ENCODE results near the gene PORCN.

The PORCN gene

DNA sequence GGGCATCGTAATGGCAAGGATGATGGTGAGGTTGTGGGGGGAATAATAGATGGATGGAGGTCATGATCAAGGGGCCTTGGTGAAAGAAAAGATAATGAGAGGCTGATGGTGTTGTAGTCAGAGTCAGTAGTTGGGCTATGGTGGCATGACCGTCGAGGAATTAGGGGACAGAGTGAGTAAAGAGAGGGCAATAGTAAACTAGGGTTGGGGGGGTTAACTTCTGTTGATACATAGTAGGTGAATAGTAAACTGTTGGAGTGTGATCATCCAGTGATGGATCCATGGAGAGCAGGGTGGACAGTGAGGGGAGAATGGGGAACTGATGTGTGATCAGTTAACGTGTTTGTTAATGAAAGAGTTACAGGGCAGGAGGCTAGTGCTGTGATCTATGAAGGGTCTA is 31.9 kb upstream of the PORCN start:
- no peak for DNase-seq (ENCODE audit: low read depth in 2 of 2)

DNA sequence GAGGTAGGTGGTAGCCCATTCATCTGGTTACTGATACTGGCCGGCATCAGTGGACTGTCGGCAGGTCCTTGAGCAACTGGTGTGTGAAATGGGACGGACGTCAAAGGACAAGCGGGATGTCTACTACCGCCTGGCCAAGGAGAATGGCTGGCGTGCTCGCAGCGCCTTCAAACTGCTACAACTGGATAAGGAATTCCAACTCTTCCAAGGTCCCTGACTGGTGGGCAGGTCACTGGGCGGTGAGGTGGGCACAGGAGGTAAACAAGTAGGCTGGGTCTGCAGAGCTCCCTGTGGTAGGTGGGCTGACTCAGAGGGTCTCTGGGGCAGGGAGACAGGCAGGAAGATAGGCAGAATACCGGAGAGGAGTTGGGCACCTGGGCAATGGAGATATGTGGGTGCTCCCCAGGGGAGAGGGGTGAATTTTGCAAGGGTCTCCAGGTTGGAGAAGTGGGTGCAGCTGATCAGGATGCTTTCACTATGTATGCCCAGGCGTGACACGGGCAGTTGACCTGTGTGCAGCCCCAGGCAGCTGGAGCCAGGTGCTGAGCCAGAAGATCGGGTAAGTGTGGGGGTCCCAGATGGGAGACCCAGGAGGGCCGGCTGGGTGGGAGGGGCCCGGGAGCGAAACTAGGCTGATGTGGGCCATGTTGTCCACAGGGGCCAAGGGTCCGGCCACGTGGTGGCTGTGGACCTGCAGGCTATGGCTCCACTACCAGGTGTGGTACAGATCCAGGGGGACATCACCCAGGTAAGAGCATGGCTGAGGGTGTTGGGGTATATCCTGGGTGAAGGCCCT is 30.6 kb upstream of the PORCN start:
- DNase-seq (ENCODE audit: low read depth in 2 of 2): no peak

DNA sequence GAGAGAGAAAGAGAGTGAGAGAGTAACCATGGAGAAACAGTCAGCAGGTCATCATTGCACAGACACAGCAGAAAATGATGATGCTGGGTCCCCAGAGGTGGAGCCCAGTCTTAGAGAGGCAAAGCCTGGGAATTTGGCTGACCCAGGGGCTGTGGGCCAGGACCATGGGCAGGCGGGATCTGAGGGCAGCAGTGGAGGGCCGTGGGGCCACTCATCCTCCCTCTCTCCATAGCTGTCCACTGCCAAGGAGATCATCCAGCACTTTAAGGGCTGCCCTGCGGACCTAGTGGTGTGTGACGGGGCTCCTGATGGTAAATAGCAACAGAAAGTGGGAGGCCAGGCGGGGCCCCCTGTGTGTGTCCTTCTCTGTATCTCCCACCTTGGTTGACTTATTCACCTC is 30.0 kb upstream of the PORCN start:
- DNase-seq (ENCODE audit: low read depth in 2 of 2): no peak

DNA sequence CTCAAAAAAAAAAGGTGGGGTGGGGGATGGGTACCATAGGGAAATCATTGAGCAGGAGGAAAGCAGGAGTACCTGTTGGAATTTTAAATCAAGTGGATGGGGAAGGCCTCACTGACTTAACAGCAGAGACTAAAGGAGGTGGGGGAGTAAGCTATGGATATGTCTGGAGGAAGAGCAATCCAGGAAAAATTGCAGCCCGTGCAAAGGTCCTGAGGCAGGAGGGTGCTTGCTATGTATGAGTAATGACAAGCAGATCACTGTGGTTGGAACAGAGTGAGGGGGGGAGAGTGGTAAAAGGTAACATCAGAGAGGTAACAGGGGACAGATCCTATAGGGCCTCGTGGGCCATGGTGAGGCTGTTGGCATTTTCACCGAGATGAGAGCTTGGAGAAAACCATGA is 28.6 kb upstream of the PORCN start:
- DNase-seq (ENCODE audit: low read depth in 2 of 2): no peak

DNA sequence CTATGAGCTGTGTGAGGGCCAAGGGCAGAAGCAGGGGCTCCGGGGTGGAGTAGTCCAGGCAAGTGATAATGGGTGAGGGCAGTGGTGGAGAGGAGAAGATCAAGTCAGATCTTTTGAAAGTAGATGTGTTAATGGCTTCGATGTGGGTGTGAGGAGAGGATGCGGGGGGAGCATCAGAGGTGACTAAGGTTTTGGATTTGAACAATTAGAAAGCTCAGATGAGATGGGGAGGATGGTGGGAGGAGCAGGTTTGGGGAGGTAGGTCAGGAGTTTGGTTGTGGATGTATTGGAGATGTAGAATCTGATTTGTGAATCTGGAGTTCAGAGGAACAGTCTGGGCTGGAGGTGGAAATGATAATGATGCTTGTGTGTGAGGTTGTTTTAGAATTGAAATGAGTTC is 28.2 kb upstream of the PORCN start:
- DNase-seq (ENCODE audit: low read depth in 2 of 2): no peak

- DNase-seq (ENCODE audit: low read depth in 2 of 2): no peak
Observed at GRCh38 chrX:48482526-48482925, 26.3 kb upstream of the PORCN start.

DNA sequence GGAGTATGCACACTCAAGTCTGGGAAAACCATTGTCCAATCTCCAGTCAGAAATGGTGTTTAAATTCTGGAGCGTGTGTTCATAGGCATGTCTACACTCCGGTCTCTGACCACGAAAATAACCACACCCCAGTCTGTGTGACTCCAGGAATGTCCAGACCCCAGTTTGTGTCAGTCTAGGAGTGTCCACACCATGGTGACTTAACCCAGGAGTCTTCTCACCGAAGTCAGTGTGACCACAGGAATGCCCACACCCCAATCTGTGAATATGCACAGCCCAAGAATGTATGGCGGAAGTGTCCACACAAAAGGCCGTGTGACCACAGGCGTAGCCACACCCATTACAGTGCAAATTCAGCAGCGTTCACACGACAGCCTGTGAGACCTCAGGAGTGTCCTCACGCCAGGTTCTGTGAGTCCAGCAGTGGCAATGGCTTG is 21.4 kb upstream of the PORCN start:
- no peak for DNase-seq (ENCODE audit: low read depth in 2 of 2)

- DNase-seq (ENCODE audit: low read depth in 2 of 2): no peak
Observed at GRCh38 chrX:48488034-48488433, 20.8 kb upstream of the PORCN start.

GRCh38 chrX:48489296-48489695 is 19.5 kb upstream of the PORCN start:
- DNase-seq (ENCODE audit: low read depth in 2 of 2): no peak

- no peak for DNase-seq (ENCODE audit: low read depth in 2 of 2)
Observed at GRCh38 chrX:48489892-48490291, 18.9 kb upstream of the PORCN start.

- no peak for DNase-seq (ENCODE audit: low read depth in 2 of 2)
Observed at GRCh38 chrX:48490661-48491060, 18.1 kb upstream of the PORCN start.

DNA sequence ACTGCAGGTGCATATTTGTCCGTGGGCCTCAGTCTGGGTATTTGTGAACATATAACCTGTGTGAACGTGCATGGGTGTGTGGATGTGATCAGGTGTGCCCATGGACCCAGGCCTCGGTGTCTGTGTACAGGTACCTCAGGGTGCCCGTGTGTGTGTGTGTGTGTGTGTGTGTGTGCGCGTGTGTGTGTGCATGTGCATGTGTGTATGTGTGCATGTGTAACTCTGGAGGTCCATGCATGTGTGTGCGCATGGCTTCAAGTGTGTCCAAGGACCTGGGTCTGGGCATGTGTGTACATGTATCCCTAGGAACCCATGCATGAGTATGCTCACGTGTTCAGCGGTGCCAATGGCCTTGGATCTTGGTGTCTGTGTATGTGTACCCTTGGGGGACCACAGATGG is 17.0 kb upstream of the PORCN start:
- DNase-seq (ENCODE audit: low read depth in 2 of 2): no peak

- no peak for DNase-seq (ENCODE audit: low read depth in 2 of 2)
Observed at GRCh38 chrX:48492293-48492910, 16.4 kb upstream of the PORCN start.

- DNase-seq (ENCODE audit: low read depth in 2 of 2): no peak
Observed at GRCh38 chrX:48493890-48494364, 14.9 kb upstream of the PORCN start.

DNA sequence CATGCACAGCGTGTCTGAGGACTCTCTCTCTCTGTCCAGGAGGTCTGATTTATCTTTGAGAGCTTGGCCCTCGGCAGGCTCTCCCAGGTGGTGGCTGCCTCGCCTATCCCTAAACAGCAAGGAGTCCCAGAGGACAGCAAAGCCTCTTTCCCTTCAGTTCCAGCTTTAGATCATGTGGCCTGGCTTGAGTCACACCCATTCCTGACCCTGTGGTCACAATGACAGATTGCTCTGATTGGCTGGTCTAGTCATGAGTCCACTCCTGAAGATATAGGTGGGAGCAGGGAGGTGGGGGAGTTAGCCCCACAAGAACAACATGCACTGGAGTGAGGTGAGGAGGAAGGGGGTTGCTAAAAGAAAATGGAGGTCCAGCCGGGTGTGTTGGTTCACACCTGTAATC is 12.1 kb upstream of the PORCN start:
- no peak for DNase-seq (ENCODE audit: low read depth in 2 of 2)

- no peak for DNase-seq (ENCODE audit: low read depth in 2 of 2)
Observed at GRCh38 chrX:48497871-48498270, 10.9 kb upstream of the PORCN start.

DNA sequence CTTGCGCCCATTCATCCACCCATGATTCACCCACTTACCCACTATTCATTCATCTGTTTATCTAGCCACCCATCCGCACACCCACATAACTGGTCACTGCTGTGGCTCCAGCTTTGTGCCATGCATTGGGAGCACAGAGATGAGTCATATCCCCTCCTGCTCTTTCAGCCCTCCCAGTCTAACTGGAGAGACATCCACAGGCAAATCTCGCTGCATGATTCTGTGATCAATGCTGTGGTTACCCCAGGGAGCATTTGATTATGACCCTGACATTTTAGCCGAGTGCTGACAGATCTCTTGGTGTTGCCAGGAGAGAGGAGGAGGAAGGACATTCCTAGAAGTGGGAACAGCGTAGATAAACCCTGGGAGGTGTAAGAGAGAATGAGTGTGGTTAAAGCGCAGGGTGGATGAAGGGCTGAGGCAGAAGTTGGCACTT is 10.4 kb upstream of the PORCN start:
- no peak for DNase-seq (ENCODE audit: low read depth in 2 of 2)

DNA sequence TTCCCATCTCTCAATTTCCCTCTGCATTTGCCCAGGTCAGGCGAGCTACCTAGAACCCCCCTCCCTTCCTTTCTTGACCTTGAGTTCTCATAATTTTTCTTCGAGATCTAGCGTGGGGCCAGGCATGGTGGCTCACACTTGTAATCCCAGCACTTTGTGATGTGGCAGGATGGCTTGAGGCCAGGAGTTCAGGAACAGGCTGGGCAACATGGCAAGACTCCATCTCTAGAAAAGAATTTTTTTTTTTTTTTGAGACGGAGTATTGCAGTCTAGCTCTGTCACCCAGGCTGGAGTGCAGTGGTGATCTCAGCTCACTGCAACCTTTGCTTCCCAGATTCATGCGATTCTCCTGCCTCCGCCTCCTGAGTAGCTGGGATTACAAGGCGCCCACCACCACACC is 4.5 kb upstream of the PORCN start:
- no peak for DNase-seq (ENCODE audit: low read depth in 2 of 2)

- no peak for DNase-seq (ENCODE audit: low read depth in 2 of 2)
Observed at GRCh38 chrX:48505481-48505880, 3.3 kb upstream of the PORCN start.

DNA sequence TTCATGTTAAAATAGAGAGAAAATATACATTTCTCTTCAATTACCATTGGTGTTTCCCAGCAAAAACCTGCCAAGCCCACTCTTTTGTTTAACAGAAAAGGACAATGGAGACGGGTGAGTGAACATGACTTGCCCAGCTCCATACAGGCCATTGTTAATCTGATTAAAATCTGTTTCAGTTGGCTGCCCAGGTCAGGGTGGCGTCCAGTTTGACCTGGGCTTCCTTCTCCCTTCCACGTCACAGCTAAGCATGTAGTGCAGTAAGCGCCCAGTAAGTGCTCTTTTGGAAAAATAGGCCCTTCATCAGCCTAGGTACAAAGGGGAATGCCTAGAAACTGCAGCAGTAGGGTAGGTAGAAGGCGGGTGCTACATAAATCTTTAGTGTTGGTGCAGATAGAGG is 1.5 kb upstream of the PORCN start:
- DNase-seq (ENCODE audit: low read depth in 2 of 2): no peak

GRCh38 chrX:48509245-48509590 is 426 bp downstream of the PORCN start:
- DNase-seq (ENCODE audit: low read depth in 2 of 2): no peak

DNA sequence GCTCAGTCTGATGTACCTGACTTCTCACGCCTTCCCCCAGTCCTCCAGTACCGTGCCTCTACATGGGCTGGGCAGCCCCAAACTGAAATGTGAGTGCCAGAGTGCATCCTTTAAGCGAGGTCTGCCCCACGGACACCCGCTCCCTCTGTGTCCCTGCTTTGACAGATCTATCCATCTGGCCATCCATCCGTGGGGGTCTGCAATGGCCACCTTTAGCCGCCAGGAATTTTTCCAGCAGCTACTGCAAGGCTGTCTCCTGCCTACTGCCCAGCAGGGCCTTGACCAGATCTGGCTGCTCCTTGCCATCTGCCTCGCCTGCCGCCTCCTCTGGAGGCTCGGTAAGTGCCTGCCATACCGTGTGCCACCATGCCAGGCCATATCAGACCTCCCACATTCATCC is 827 bp downstream of the PORCN start:
- no peak for DNase-seq (ENCODE audit: low read depth in 2 of 2)

DNA sequence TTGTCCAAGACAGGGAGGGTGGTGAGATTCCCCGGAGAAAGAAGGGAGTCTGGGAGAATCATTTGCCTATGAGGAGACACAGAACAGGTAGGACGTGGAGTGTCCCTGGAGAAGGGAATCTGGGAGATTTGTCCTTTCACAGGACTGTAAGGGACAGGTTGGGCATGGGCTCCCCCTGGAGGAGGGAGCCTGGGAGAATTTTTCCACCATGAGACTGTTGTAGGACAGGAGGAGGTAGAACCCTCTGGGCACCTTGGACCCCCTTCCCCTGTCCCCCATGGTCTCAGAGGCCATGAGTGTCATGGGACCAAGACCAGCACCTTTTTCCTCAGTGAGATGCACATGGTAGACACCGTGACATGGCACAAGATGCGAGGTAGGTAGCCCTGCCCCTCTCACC is 2.8 kb downstream of the PORCN start:
- DNase-seq (ENCODE audit: low read depth in 2 of 2): no peak

Data from stimulated activated CD8-positive, alpha-beta memory T cell treated with anti-CD3 and anti-CD28 coated beads, Interleukin-7, amount 100 ng/mL, for 1 hour (primary cell).